GM12864 (cell line): Measurements from ENCODE around the gene NPPB.

ENCODE experiments used
- DNase-seq: peaks from one replicate; pipeline ENCODE4 v3.0.0-alpha.2; 2011; ENCODE audit warnings: low read depth
- H3K4me3 ChIP-seq: 2 replicates; pipeline ENCODE4 v1.5.1; 2011; ENCODE audit warnings: mild to moderate bottlenecking, low read depth, low read length, control low read depth
- TF ChIP-seq, protein P1 (sequence below): IDR thresholded peaks from 2 replicates; pipeline ENCODE4 v1.5.1; 2011; ENCODE audit warnings: low read depth, mild to moderate bottlenecking, moderate library complexity, low read length, control low read depth, inconsistent platforms; ENCODE audit errors: missing control alignments

NPPB gene

DNA sequence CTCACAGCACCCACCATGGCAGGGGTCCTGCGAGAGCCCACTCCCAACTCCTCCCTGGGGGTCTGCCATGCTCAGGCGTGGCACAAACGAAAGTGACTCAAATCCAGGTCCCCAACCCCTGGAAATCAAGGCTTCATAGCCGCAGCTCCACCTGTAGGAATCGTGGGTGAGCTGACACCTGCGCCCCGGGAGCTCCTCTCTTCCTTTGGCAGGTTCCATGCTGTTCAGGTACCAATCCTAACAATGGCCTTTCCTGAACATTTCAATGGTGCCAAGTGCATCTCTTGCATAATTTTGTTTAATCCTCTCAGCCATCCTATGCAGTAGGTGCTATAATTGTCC lies 28.9 kb upstream of the NPPB start:
- H3K4me3 ChIP-seq: no peak overlapping the region
- TF ChIP-seq, protein P1, sequence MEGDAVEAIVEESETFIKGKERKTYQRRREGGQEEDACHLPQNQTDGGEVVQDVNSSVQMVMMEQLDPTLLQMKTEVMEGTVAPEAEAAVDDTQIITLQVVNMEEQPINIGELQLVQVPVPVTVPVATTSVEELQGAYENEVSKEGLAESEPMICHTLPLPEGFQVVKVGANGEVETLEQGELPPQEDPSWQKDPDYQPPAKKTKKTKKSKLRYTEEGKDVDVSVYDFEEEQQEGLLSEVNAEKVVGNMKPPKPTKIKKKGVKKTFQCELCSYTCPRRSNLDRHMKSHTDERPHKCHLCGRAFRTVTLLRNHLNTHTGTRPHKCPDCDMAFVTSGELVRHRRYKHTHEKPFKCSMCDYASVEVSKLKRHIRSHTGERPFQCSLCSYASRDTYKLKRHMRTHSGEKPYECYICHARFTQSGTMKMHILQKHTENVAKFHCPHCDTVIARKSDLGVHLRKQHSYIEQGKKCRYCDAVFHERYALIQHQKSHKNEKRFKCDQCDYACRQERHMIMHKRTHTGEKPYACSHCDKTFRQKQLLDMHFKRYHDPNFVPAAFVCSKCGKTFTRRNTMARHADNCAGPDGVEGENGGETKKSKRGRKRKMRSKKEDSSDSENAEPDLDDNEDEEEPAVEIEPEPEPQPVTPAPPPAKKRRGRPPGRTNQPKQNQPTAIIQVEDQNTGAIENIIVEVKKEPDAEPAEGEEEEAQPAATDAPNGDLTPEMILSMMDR: no peak
- DNase-seq: no peak

- TF ChIP-seq, protein P1: no peak
- no peak overlapping the region for H3K4me3 ChIP-seq
- DNase-seq: no peak
These were observed 28.4 kb upstream of the NPPB start for GRCh38 chr1:11886986-11887665.

DNA sequence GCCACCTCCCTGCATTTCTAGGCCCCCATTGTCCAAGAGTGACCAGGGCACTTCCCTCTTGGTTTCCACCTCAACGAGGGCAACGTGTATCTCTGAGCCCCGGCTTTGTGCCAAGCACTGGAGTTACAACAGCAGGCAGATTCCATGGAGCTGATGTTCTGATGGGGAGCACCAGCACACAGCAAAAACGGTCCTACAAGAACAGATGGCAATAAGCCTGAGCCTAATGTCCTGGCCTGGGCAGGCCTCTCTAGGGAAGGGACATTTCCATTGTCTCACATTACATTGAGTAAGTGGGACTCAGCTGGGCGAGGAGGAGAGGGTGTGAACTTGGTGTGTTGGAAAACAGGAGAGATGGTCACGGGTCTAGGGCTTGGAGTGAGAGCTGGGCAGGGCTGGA lies 27.2 kb upstream of the NPPB start:
- DNase-seq: no peak
- TF ChIP-seq, protein P1: no peak
- H3K4me3 ChIP-seq: no peak overlapping the region

DNA sequence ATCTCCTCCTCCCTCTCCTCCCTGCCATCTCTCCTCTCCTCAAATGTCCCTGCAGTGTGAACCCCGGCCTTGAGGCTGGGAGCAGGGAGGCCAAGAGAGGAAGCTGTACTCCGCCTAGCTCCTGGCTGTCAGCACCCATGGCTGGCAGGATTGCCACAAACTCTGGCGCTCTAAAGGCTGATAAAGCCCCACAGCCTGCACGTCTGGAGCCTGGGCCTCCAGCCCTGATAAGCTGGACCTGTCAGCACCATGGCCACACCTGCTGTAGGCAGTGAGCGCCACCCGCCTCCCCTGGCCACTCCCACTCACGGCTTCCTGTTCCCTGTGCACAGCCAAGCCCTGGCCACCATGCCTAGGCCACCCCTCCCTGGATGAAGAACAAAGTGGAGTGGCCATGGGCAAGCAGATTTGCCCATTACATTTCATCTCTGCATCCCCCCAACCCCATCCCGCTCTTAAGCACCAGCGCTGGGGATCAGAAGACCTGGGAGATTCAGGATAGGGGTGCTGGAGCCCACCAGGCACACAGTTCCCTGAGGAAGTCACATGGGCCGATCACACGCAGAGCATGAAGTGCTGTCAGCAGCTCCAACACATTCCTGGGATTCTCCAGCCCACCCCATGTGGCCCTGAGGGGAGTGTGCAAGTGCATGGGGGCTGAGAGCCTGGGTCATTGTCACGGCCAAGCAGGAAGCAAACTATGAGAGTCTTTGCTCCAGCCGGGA lies 24.2 kb upstream of the NPPB start:
- TF ChIP-seq, protein P1: no peak
- no peak overlapping the region for H3K4me3 ChIP-seq
- DNase-seq: no peak

DNA sequence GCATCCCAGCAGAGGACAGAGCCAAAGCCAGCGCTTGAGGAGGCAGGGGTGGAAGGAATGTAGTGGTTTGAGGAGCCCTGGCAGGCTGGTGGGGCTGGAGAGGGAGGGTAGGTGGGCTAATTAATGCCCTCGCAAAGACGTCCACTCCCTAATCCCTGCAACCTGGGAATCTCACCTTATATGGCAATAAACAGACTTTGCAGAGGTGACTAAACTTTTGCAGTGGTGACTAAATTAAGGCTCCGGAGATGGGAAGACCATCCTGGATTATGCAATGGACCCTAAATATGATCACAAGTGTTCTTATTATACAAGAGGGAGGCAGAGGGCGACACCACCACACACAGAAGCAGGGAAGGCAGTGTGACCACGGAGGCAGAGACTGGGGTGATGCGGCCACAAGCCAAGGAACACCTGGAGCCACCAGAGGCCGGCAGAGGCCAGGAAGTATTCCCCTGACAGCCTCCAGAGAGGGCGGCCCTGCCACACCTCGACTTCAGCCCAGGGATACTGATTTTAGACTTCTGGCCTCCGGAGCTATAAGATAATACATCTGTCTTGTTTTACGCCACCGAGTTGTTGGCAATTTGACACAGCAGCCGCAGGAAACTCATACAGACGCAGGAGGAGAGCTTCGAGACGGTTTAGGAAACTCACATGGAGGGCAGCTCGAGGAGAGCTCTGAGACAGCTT lies 23.1 kb upstream of the NPPB start:
- H3K4me3 ChIP-seq: no peak overlapping the region
- TF ChIP-seq, protein P1: no peak
- DNase-seq: no peak

GRCh38 chr1:11880911-11881748 lies 22.4 kb upstream of the NPPB start:
- no peak for DNase-seq
- no peak overlapping the region for H3K4me3 ChIP-seq
- TF ChIP-seq, protein P1: no peak
